OCI-LY7 (cell line): ENCODE measurements around the gene PRKAG2.

Experiments
- EZH2phosphoT487 ChIP-seq: fragments of 200-600 bp; sonication (generic); IDR thresholded peaks from 2 replicates; pipeline ENCODE4 v1.6.1; 2018; ENCODE audit warnings: low read depth, borderline replicate concordance, mild to moderate bottlenecking, mixed run types, antibody characterized with exemption, low read length, moderate library complexity, mixed read lengths
- TF ChIP-seq, protein P1 (sequence below): fragments of 200-600 bp; sonication (generic); conservative IDR thresholded peaks from 2 replicates; pipeline ENCODE4 v1.5.1; 2014; ENCODE audit warnings: mild to moderate bottlenecking, antibody characterized with exemption, low read length, moderate library complexity, mixed read lengths

DNA sequence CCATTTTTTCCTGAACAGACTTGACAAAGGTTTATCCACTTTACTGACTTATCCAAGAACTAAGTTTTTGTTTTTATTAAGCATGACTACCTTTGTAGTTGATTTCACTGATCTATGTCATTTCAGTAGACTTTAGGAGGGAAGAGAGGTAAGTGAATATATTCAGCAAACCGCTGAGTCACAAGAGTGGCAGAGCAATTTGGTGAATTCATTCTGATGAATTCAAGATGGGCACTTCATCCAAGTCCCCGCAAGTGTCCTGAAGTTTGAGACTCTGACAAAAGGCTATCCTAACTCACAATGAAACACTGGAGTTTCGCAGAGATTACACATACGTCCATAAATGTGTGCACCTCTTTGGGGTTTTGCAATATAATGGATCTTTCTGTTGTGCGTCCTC is 255.0 kb downstream of the PRKAG2 start:
- TF ChIP-seq, protein P1, sequence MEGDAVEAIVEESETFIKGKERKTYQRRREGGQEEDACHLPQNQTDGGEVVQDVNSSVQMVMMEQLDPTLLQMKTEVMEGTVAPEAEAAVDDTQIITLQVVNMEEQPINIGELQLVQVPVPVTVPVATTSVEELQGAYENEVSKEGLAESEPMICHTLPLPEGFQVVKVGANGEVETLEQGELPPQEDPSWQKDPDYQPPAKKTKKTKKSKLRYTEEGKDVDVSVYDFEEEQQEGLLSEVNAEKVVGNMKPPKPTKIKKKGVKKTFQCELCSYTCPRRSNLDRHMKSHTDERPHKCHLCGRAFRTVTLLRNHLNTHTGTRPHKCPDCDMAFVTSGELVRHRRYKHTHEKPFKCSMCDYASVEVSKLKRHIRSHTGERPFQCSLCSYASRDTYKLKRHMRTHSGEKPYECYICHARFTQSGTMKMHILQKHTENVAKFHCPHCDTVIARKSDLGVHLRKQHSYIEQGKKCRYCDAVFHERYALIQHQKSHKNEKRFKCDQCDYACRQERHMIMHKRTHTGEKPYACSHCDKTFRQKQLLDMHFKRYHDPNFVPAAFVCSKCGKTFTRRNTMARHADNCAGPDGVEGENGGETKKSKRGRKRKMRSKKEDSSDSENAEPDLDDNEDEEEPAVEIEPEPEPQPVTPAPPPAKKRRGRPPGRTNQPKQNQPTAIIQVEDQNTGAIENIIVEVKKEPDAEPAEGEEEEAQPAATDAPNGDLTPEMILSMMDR: no peak
- TF ChIP-seq EZH2phosphoT487: no peak
